T follicular helper cell (primary cell): ENCODE data around the gene METTL15.
"Not testable (repeated sequence)": the region's sequence is repeated elsewhere in the genome, so short reads cannot be mapped to it uniquely, and the experiment has no call there.

Source experiments
- DNase-seq: peaks from one replicate; pipeline ENCODE4 v3.0.0-alpha.2; 2020; ENCODE audit warnings: low read depth
- total RNA-seq, 2 experiments: gene quantifications; one replicate each; lab custom pipeline; 2026; lab: John Stamatoyannopoulos, UW

The METTL15 gene, protein sequence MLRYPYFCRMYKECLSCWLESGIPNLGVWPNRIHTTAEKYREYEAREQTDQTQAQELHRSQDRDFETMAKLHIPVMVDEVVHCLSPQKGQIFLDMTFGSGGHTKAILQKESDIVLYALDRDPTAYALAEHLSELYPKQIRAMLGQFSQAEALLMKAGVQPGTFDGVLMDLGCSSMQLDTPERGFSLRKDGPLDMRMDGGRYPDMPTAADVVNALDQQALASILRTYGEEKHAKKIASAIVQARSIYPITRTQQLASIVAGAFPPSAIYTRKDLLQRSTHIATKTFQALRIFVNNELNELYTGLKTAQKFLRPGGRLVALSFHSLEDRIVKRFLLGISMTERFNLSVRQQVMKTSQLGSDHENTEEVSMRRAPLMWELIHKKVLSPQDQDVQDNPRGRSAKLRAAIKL
- 13.3 to 13.8 reads per million in 2 experiments for total RNA-seq

- peak; percentile 93 for DNase-seq
These were observed at the start of gene METTL15, which contains the start of gene KIF18A for GRCh38 chr11:28107750-28108618. Gene METTL15 (plus strand): TSS chr11:28108388. CDS start chr11:28113335, 4,947 bp downstream. Gene KIF18A (minus strand): TSS chr11:28108156. CDS start chr11:28097947, 10,209 bp downstream.

GRCh38 chr11:28071305-28071704 lies 36.9 kb upstream of the METTL15 start:
- no peak for DNase-seq

DNA sequence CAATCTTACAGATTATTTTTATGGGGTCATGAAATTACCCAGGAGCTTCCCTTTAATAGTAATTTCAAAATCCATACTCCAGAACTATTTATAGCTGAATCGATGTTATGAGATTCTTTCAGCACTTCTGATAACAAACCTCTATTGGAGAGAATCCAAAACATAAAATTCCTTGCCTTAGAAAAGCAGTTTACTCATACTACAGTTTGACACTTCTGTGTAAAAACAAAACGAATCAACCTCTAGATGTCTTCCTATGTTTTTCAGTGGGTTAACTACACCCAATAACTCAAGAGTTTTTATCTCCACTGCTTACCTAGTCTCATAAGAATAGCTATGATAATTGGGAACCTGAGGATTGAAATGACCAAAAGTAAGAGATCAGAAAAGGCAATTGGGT lies 35.9 kb upstream of the METTL15 start:
- DNase-seq: no peak

DNA sequence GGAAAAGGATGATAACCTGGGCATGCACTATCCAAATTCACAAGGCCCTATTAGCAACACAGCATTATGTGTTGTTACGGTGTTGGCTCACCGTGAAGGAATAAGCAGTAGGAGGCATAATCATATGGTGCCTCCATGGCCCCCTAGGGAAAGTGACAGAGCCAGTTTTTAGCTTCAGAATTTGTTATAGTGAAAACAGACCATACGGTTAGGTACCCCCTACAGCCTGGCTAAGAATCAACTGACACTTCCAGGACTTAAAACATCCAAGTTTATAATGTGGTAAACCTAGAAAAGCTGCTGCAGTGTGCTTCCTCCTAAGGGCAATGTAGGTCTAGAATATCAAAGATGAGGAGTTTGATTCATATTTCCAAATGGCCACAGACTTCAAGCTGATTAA lies 30.7 kb upstream of the METTL15 start:
- no peak for DNase-seq

DNA sequence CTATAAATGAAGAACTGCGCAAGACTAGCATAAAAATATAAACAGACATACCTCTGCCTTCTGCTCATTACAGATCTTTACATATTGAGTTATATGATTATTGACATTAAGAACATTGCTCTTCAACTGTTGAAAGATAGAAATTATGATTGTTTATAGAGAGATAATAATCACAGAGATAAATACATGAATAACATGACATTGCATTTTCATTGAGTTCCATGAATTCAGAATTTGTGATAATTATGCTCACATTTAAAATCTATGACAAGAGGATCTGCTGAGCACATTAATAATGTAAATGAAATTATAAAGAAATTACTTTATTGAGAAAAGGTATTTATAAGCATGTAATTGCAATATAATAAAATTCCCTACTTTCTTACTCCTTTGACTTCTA lies 25.1 kb upstream of the METTL15 start:
- no peak for DNase-seq

DNA sequence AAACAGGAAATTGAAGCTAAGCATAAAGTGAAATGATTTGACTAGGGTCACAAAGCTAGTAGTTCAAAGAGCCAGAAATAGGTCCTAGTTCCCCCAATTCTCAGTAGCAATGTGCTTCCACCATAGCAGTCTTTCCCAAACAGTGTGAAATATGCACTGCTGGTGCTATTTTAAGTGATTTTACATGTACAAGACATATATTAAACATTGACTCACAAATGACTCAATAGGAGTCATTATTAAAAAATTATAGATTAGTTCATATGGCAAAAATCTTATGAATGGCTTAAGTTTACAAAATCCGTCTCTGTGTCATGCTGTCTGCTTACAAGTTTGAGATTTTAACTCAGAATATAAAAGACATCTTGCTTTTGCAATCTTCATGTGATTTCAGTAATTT lies 21.6 kb upstream of the METTL15 start:
- no peak for DNase-seq

GRCh38 chr11:28087192-28087591 lies 21.0 kb upstream of the METTL15 start:
- not testable (repeated sequence) for DNase-seq

DNA sequence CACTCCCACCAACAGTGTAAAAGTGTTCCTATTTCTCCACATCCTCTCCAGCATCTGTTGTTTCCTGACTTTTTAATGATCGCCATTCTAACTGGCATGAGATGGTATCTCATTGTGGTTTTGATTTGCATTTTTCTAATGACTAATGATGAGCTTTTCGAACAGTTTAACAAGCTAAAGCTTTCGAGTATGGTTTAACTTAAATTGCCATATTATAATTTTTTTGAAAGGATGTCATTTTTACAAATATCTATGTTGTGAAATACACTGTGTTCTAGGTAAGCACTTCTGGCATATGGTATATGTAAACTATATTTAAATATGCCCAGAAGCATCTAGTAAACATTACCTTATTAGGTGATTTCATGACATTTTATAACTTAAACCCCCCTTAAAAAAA lies 20.5 kb upstream of the METTL15 start:
- not testable (repeated sequence) for DNase-seq

DNA sequence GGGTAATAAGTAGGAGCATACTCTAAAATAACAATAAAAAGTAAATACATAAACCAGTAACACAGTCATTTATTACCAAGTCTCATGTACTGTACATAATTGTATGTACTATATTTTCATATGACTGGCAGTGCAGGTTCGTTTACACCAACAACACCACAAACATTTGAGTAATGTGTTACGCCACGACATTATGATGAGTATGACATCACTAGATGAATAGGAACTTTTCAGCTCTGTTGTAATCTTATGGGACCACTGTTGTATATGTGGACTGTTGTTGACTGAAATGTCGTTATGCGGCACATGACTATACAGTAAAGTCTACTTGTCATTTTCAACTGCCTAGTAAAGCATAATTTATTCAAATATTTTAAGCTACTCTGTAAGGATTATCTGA lies 18.8 kb upstream of the METTL15 start:
- no peak for DNase-seq

GRCh38 chr11:28090052-28090749 lies 18.0 kb upstream of the METTL15 start:
- DNase-seq: no peak

DNA sequence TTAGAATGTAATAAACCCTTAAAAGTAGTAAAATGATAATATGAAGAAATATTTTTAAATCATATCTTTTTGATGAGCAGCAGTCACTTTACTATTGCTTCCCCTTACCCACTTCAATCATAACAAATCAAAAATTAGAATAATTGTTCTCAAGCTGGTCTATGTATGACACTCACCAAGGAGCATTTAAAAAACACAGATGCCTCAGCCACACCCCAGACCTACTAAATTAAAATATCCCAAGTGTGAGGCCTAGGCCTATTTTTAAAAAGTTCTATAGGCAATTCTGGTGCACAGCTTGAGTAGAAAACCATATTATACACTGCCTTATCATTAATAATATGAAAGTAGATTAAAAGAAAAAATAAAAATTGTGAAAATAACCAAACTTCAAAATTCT lies 15.4 kb upstream of the METTL15 start:
- DNase-seq: no peak

DNA sequence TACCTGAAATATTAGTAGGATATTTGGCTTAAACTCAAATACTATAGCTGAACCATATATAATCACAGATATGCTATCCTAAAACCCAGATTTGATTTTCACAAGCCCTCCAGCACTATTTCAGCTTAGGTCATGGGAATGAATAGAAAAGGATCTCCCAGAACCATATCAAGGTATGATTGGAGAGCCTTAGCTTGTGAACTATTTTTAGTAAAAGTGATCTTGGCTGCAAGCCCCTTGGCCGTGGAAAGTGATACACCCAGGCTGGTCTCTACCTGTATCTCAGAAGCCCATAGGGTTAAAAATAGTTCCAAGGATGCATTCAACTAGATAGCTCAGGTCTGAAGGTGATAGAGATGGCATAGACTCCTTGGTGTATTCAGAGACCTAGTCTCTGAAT lies 9.9 kb upstream of the METTL15 start:
- DNase-seq: no peak

GRCh38 chr11:28099715-28100114 lies 8.5 kb upstream of the METTL15 start:
- no peak for DNase-seq

DNA sequence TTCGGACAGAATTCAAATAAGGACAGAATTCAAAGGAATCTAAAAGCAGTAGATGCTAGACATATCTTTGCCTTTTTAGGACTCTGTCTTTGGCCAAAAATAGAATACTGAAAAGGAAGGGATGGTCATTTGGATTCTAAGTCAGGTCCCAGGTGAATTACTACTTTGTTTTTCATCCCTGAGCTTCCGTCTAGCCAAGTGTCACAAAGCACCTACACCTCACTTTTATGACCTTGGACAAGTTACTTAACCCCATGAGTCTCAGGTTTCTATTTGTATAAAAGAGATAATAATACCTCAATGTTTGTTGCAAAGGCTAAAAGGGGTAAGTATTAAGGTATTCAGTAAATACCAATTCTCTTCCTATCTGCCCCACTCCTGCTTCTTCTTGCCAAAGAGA lies 7.5 kb upstream of the METTL15 start:
- no peak for DNase-seq

GRCh38 chr11:28102300-28102699 lies 5.9 kb upstream of the METTL15 start:
- not testable (repeated sequence) for DNase-seq

DNA sequence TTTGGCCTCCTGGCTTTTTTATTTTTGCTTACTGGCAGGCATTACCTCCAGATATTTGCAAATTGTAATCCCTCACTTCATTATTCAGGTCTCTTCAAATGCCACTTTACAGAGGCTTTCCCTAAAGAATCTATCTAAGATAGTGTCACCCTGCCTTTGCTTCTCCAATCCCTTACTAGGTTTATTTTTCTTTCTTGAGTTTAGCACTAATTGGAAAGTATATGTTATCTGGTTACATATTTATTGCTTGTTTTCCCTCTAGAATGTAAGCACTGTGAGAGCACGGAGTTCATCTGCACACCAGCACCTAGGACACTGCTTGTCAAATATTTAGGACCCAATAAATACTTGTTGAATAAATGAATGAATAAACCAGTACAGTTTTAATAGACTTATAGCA lies 3.8 kb upstream of the METTL15 start:
- no peak for DNase-seq

DNA sequence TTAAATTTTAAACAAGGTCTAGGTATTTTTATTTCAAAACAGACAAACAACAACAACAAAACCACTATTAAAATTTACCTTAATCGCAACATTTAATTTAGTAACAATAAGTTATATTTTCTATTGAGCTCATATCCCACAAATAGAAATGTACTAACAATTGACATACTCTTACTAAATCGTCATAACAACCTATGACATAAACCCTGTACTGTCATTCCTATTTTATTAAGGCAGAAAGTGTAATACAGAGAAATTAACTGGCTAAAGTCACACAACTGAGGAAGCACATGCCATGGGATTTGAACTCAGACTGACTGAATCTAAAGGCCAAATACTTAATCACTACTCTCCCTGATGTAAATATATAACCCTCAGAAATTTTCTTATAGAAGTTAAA lies 3.2 kb upstream of the METTL15 start:
- no peak for DNase-seq

DNA sequence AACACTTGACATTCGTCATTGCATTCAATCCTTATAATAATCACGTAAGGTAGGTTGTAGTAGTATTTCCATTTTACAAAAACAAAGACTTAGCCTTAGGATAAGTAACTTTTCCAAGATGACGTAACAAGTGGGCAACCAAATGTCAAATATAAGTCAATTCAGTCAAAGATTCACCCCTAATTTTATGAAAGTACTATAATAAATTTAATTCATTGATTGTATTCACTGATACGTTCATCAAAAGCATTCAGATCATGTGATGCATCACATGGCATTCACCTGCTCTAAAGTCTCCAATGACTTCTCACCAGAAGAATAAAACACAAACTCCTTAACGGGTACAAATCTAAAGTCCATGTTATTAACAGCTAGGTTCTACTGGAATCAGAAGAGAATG lies 2.3 kb upstream of the METTL15 start:
- DNase-seq: no peak

- no peak for DNase-seq
These were observed 1.7 kb upstream of the METTL15 start for GRCh38 chr11:28106353-28107043.

GRCh38 chr11:28107191-28107749 lies 918 bp upstream of the METTL15 start:
- peak; percentile 1 for DNase-seq

- no peak for DNase-seq
These were observed 770 bp downstream of the METTL15 start for GRCh38 chr11:28108958-28109357.
